HG03342 (cell line): ENCODE data around the gene CEP41.
"Not testable (repeated sequence)": the region's sequence is repeated elsewhere in the genome, so short reads cannot be mapped to it uniquely, and the experiment has no call there.

Experiments used
- ATAC-seq: cut with Tn5 transposase; IDR thresholded peaks from one replicate; pipeline ENCODE4 v1.9.1; 2021; ENCODE audit warnings: mild to moderate bottlenecking, moderate library complexity; ENCODE audit not compliant: unreplicated experiment

The CEP41 gene

GRCh38 chr7:130461272-130461671 lies 20.5 kb upstream of the CEP41 start:
- ATAC-seq, result no peak

- no peak for ATAC-seq
Observed at GRCh38 chr7:130458257-130458656, 17.4 kb upstream of the CEP41 start.

GRCh38 chr7:130454959-130455358 lies 14.1 kb upstream of the CEP41 start:
- ATAC-seq, result no peak

- no peak for ATAC-seq
Observed at GRCh38 chr7:130452951-130453350, 12.1 kb upstream of the CEP41 start.

GRCh38 chr7:130451344-130451743 lies 10.5 kb upstream of the CEP41 start:
- ATAC-seq, result not testable (repeated sequence)

- ATAC-seq, result no peak
Observed at GRCh38 chr7:130446259-130446658, 5.4 kb upstream of the CEP41 start.

- ATAC-seq, result no peak
Observed at GRCh38 chr7:130444751-130445407, 4.1 kb upstream of the CEP41 start.

- ATAC-seq, result no peak
Observed at GRCh38 chr7:130444234-130444633, 3.4 kb upstream of the CEP41 start.

- ATAC-seq, result no peak
Observed at GRCh38 chr7:130442601-130443000, 1.8 kb upstream of the CEP41 start.

GRCh38 chr7:130441408-130441869 lies 623 bp upstream of the CEP41 start:
- ATAC-seq, result no peak

- no peak for ATAC-seq
Observed at GRCh38 chr7:130436253-130436652, 4.6 kb downstream of the CEP41 start.

- ATAC-seq, result no peak
Observed at GRCh38 chr7:130435311-130435854, 5.4 kb downstream of the CEP41 start.

GRCh38 chr7:130433301-130433700 lies 7.5 kb downstream of the CEP41 start:
- no peak for ATAC-seq

- no peak for ATAC-seq
Observed at GRCh38 chr7:130432886-130433285, 7.9 kb downstream of the CEP41 start.

- no peak for ATAC-seq
Observed at GRCh38 chr7:130430841-130431666, 9.8 kb downstream of the CEP41 start.

GRCh38 chr7:130430115-130430514 lies 10.7 kb downstream of the CEP41 start:
- ATAC-seq, result no peak

- ATAC-seq, result no peak
Observed at GRCh38 chr7:130429019-130429418, 11.8 kb downstream of the CEP41 start.

GRCh38 chr7:130426564-130426963 lies 14.3 kb downstream of the CEP41 start:
- ATAC-seq, result no peak

GRCh38 chr7:130425796-130426195 lies 15.0 kb downstream of the CEP41 start:
- ATAC-seq, result no peak

- no peak for ATAC-seq
Observed at GRCh38 chr7:130423501-130424037, 17.2 kb downstream of the CEP41 start.

GRCh38 chr7:130421684-130422083 lies 19.1 kb downstream of the CEP41 start:
- no peak for ATAC-seq
